ENCODE measurements around the gene PCSK1N.

GRCh38 chrX:48813644-48814043 lies 21.8 kb downstream of the PCSK1N start:
- no peak for TF ChIP-seq POLR2A (IDR thresholded peaks at IDR 0.05; ENCODE audit: low read depth, low read length)
- TF ChIP-seq TAF1 (IDR thresholded peaks at IDR 0.05; ENCODE audit: low read depth, low read length): no peak
- TF ChIP-seq POLR2AphosphoS5 (IDR thresholded peaks at IDR 0.05; ENCODE audit: low read depth, low read length): no peak
- no peak for TF ChIP-seq PAX5 (IDR thresholded peaks at IDR 0.05; ENCODE audit: insufficient read depth, low read length, severe bottlenecking)
- TF ChIP-seq SPI1 (IDR thresholded peaks at IDR 0.05; ENCODE audit: low read depth, low read length): no peak

Data from GM12891 (cell line).